Nephron progenitor cell (in vitro differentiated cells): Measurements from ENCODE around the gene POLR3B.

Source experiments
- DNase-seq: peaks from one replicate; pipeline ENCODE4 v3.0.0; 2021
- H3K27ac Mint-ChIP-seq: 2 replicates; pipeline ENCODE4 v1.8.0; 2021; ENCODE audit warnings: mild to moderate bottlenecking, moderate library complexity, mixed read lengths
- H3K27me3 Mint-ChIP-seq: 2 replicates; pipeline ENCODE4 v1.8.0; 2021; ENCODE audit warnings: mild to moderate bottlenecking, low read depth, mixed read lengths; ENCODE audit not compliant: poor library complexity
- H3K36me3 Mint-ChIP-seq: 2 replicates; pipeline ENCODE4 v1.8.0; 2021; ENCODE audit warnings: low read depth, mixed read lengths
- H3K4me1 Mint-ChIP-seq: 2 replicates; pipeline ENCODE4 v1.8.0; 2021; ENCODE audit warnings: mixed read lengths
- H3K4me3 Mint-ChIP-seq: 2 replicates; pipeline ENCODE4 v1.8.0; 2021; ENCODE audit warnings: mild to moderate bottlenecking, moderate library complexity, mixed read lengths
- H3K9me3 Mint-ChIP-seq: 2 replicates; pipeline ENCODE4 v1.8.0; 2021; ENCODE audit warnings: mild to moderate bottlenecking, moderate library complexity, mixed read lengths
- CTCF ChIP-seq: fragments of 200-600 bp; sonication (generic); IDR thresholded peaks from 2 replicates; pipeline ENCODE4 v1.5.0; 2021; ENCODE audit warnings: antibody characterized with exemption

The POLR3B gene

GRCh38 chr12:106327309-106327869, 30.2 kb upstream of the POLR3B start:
- Mint-ChIP-seq H3K9me3 (no peaks in the 10 kb centered on the region), H3K36me3 (peaks cover 37% of the 10 kb centered on the region), H3K4me1 (peaks cover 28% of the 10 kb centered on the region), H3K27me3 (peaks cover 5% of the 10 kb centered on the region), H3K27ac (no peak overlapping the region), H3K4me3 (no peak overlapping the region)
- no peak for DNase-seq
- no peak for TF ChIP-seq CTCF

- no peak for DNase-seq
- H3K9me3 Mint-ChIP-seq, result peaks cover 5% of the 10 kb centered on the region
- H3K36me3 Mint-ChIP-seq, result peaks cover 41% of the 10 kb centered on the region
- H3K4me3 Mint-ChIP-seq, result no peak overlapping the region
- no peak for TF ChIP-seq CTCF
- no peak overlapping the region for H3K27ac Mint-ChIP-seq
- H3K27me3 Mint-ChIP-seq, result peaks cover 9% of the 10 kb centered on the region
- peaks cover 28% of the 10 kb centered on the region for H3K4me1 Mint-ChIP-seq
Observed at GRCh38 chr12:106328735-106329134, 28.8 kb upstream of the POLR3B start.

- peaks cover 28% of the 10 kb centered on the region for H3K4me1 Mint-ChIP-seq
- H3K27ac Mint-ChIP-seq, result no peak overlapping the region
- peaks cover 34% of the 10 kb centered on the region for H3K36me3 Mint-ChIP-seq
- no peak for TF ChIP-seq CTCF
- no peak for DNase-seq
- peaks cover 10% of the 10 kb centered on the region for H3K27me3 Mint-ChIP-seq
- H3K9me3 Mint-ChIP-seq, result peaks cover 5% of the 10 kb centered on the region
- H3K4me3 Mint-ChIP-seq, result no peak overlapping the region
Observed at GRCh38 chr12:106329231-106329982, 28.1 kb upstream of the POLR3B start.

- H3K4me3 Mint-ChIP-seq, result no peak overlapping the region
- H3K4me1 Mint-ChIP-seq, result peaks cover 28% of the 10 kb centered on the region
- H3K27ac Mint-ChIP-seq, result no peak overlapping the region
- peaks cover 25% of the 10 kb centered on the region for H3K36me3 Mint-ChIP-seq
- no peak for DNase-seq
- no peak for TF ChIP-seq CTCF
- H3K9me3 Mint-ChIP-seq, result peaks cover 5% of the 10 kb centered on the region
- peaks cover 11% of the 10 kb centered on the region for H3K27me3 Mint-ChIP-seq
Observed at GRCh38 chr12:106331599-106331998, 25.9 kb upstream of the POLR3B start.

GRCh38 chr12:106332536-106332935, 25.0 kb upstream of the POLR3B start:
- no peak for DNase-seq
- Mint-ChIP-seq H3K9me3 (peaks cover 5% of the 10 kb centered on the region), H3K27me3 (peaks cover 11% of the 10 kb centered on the region), H3K36me3 (peaks cover 25% of the 10 kb centered on the region), H3K4me3 (no peak overlapping the region), H3K27ac (no peak overlapping the region), H3K4me1 (peaks cover 28% of the 10 kb centered on the region)
- no peak for TF ChIP-seq CTCF

- no peak for TF ChIP-seq CTCF
- H3K4me1 Mint-ChIP-seq, result peaks cover 28% of the 10 kb centered on the region
- H3K36me3 Mint-ChIP-seq, result peaks cover 25% of the 10 kb centered on the region
- H3K27ac Mint-ChIP-seq, result no peak overlapping the region
- peaks cover 5% of the 10 kb centered on the region for H3K9me3 Mint-ChIP-seq
- H3K27me3 Mint-ChIP-seq, result peaks cover 14% of the 10 kb centered on the region
- H3K4me3 Mint-ChIP-seq, result no peak overlapping the region
- no peak for DNase-seq
Observed at GRCh38 chr12:106333010-106333409, 24.5 kb upstream of the POLR3B start.
